Stimulated activated naive B cell treated with anti-CD40 and anti-IgM and Interleukin-4, amounts not matched to agents 10 μg/mL and 1 μg/mL and 100 μg/mL, for 72 hours (primary cell): ENCODE data around the gene PANK3.
A peak's percentile ranks its signal among the peaks of the same experiment; 100 is the strongest.
"Not testable (repeated sequence)": the region's sequence is repeated elsewhere in the genome, so short reads cannot be mapped to it uniquely, and the experiment has no call there.

ENCODE experiments used
- ATAC-seq, 2 donors: fragments of 150-1000 bp; cut with Tn5 transposase; replicated peaks; 2 replicates each; pipeline ENCODE4 v1.10.0; 2021; ENCODE audit warnings: moderate library complexity in 1 of 2
- DNase-seq: peaks from one replicate; pipeline ENCODE4 v3.0.0; 2021
- H3K27ac Mint-ChIP-seq: one replicate; pipeline ENCODE4 v1.8.0; 2022; ENCODE audit warnings: mild to moderate bottlenecking, mixed read lengths
- H3K27me3 Mint-ChIP-seq, 2 donors: one replicate each; pipeline ENCODE4 v1.8.0; 2022; ENCODE audit warnings: mixed read lengths in 2 of 2
- H3K36me3 Mint-ChIP-seq, 2 donors: one replicate each; pipeline ENCODE4 v1.8.0; 2022; ENCODE audit warnings: mixed read lengths in 2 of 2, mild to moderate bottlenecking in 1 of 2
- H3K4me1 Mint-ChIP-seq, 2 donors: one replicate each; pipeline ENCODE4 v1.8.0; 2022; ENCODE audit warnings: mixed read lengths in 2 of 2, mild to moderate bottlenecking in 1 of 2
- H3K4me3 Mint-ChIP-seq, 2 donors: one replicate each; pipeline ENCODE4 v1.8.0; 2022; ENCODE audit warnings: mild to moderate bottlenecking in 2 of 2, mixed read lengths in 2 of 2, moderate library complexity in 1 of 2
- H3K9me3 Mint-ChIP-seq, 2 donors: one replicate each; pipeline ENCODE4 v1.8.0; 2022; ENCODE audit warnings: mixed read lengths in 2 of 2, mild to moderate bottlenecking in 1 of 2

The PANK3 gene

GRCh38 chr5:168553377-168554130 is 25.6 kb downstream of the PANK3 start:
- ATAC-seq (no peak), DNase-seq (no peak)
- H3K4me1 Mint-ChIP-seq: peaks cover 0 to 6% of the 10 kb centered on the region in 2 donors
- peaks cover 30 to 52% of the 10 kb centered on the region in 2 donors for H3K36me3 Mint-ChIP-seq
- H3K27me3 Mint-ChIP-seq: no peaks in the 10 kb centered on the region
- H3K27ac Mint-ChIP-seq: no peak overlapping the region
- no peak overlapping the region for H3K4me3 Mint-ChIP-seq
- H3K9me3 Mint-ChIP-seq: peaks cover 0 to 3% of the 10 kb centered on the region in 2 donors

DNA sequence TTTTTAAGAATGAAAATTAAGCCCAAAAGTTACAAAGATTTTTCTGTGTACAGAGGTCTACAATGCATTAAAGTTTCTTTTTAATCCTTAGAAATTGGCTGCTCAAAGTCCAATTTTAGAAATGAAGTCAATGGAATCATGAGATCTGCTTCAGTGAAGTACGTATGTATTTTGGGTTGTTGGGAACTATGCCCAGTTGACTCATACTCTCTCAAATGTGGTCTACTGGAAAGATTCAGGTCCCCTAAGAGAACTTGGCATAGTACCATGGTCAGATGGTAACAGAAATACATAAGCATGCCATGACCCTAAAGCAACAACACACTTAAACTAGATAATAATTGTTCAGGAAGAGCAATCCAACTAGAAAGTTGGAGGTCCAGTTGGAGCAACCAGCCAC is 27.0 kb downstream of the PANK3 start:
- ATAC-seq (no peak), DNase-seq (no peak)
- no peak overlapping the region for H3K27ac Mint-ChIP-seq
- no peak overlapping the region for H3K4me3 Mint-ChIP-seq
- H3K4me1 Mint-ChIP-seq: peaks cover 0 to 6% of the 10 kb centered on the region in 2 donors
- H3K9me3 Mint-ChIP-seq: peaks cover 3 to 4% of the 10 kb centered on the region in 2 donors
- H3K27me3 Mint-ChIP-seq: no peaks in the 10 kb centered on the region
- peaks cover 33 to 57% of the 10 kb centered on the region in 2 donors for H3K36me3 Mint-ChIP-seq

DNA sequence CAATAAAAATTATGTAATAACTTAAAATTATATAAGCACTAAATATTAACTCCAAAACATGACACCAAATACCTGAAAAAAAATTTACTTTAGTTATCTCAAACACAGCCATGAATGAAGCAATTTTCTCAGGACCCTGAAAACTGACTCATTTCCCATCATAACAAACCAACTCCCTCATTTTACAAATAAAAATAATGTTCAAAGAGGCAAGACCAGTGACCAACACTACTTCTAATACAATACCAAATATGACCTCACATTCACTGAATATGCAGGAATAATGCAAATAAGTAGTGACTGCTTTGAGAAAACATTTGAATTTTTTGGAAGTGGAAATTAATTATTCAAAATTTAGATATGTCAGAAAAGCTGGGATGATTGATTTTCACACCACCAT is 28.5 kb downstream of the PANK3 start:
- H3K27ac Mint-ChIP-seq: no peak overlapping the region
- peaks cover 0 to 6% of the 10 kb centered on the region in 2 donors for H3K4me1 Mint-ChIP-seq
- H3K4me3 Mint-ChIP-seq: no peak overlapping the region
- peaks cover 36 to 58% of the 10 kb centered on the region in 2 donors for H3K36me3 Mint-ChIP-seq
- peaks cover 3 to 4% of the 10 kb centered on the region in 2 donors for H3K9me3 Mint-ChIP-seq
- DNase-seq (no peak), ATAC-seq (no peak)
- H3K27me3 Mint-ChIP-seq: no peaks in the 10 kb centered on the region

- Mint-ChIP-seq H3K36me3 (peaks cover 42 to 65% of the 10 kb centered on the region in 2 donors), H3K27me3 (no peaks in the 10 kb centered on the region), H3K9me3 (peaks cover 5 to 8% of the 10 kb centered on the region in 2 donors)
Measured at GRCh38 chr5:168549554-168549953, 29.6 kb downstream of the PANK3 start.

DNA sequence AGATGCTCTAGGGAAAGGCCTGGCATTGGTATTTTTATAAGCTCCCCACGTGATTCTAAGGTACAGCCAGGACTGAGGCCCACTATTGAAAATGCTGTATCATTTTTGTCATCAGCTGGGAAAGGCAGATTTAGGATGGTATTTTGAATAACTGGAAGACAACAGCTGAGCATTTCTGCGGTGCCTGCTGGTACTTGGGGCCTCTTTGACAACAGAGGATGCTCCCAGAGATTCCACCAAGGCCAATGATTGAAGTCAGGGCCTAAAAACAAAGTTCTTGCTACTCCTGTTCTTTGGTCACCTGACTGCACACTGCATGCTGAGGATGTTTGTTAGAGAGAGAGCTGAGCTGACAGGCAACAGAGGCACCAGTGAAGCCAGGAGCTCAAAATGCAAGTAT is 42.0 kb downstream of the PANK3 start:
- Mint-ChIP-seq H3K9me3 (peaks cover 0 to under 1% of the 10 kb centered on the region in 2 donors), H3K4me3 (no peak overlapping the region), H3K27ac (no peak overlapping the region), H3K36me3 (no peaks in the 10 kb centered on the region), H3K27me3 (peaks cover 6 to 19% of the 10 kb centered on the region in 2 donors), H3K4me1 (no peaks in the 10 kb centered on the region)
- no peak for DNase-seq
- no peak for ATAC-seq

More at GRCh38 chr5:168549554-168549953, 29.6 kb downstream of the PANK3 start:
- ATAC-seq (no peak), DNase-seq (no peak)
- no peak overlapping the region for H3K4me3 Mint-ChIP-seq
- no peak overlapping the region for H3K27ac Mint-ChIP-seq
- H3K4me1 Mint-ChIP-seq: peaks cover 0 to 6% of the 10 kb centered on the region in 2 donors

- not testable (repeated sequence) for H3K9me3 Mint-ChIP-seq, ATAC-seq
Measured at GRCh38 chr5:168534351-168534750, 44.8 kb downstream of the PANK3 start.

DNA sequence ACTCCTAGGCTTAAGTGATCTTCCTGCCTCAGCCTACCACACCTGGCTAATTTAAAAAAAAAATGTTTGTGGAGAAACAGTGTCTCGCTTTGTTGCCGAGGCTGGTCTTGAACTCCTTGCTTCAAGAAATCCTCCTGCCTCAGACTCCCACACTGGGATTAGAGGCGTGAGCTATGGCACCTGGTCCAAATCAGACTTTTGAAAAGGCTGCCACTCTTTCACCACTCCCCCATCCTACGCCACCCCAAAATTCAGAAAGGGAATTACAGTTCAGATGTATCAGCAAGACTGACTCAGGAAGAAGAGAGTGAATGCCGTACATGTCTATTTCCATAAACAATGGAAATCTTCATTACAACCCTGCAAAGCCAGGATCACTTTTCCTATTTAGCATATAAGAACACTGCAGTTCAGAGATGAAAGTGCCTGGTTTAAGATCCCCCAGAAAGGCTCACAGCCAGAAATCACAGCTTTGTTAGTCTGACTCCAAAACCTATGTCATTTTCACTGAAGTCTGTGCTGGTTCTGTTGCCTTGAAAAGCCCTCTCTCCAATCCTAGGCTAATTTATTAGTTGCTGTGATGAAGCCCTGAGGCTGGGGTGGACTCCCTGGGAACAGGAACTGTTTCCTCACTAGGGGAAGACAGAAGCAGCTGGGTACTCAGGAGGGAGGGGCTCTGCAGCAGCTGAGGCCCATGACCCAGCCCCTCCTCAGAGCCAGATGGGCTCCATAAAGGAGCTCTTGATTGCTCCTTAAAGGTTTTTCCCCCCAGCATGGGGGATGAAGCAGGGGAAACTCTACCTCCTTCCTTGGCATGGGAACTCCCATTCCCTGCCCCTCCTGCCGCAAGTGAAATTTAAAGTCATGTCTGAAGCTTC is 46.9 kb downstream of the PANK3 start:
- Mint-ChIP-seq H3K9me3 (peaks cover 0 to 7% of the 10 kb centered on the region in 2 donors), H3K4me1 (peaks cover 9 to 18% of the 10 kb centered on the region in 2 donors), H3K27me3 (peaks cover 43 to 58% of the 10 kb centered on the region in 2 donors), H3K36me3 (peaks cover 7 to 11% of the 10 kb centered on the region in 2 donors), H3K4me3 (no peak overlapping the region), H3K27ac (no peak overlapping the region)
- DNase-seq: no peak
- no peak for ATAC-seq

More at GRCh38 chr5:168534351-168534750, 44.8 kb downstream of the PANK3 start:
- H3K27me3 Mint-ChIP-seq: peaks cover 26 to 44% of the 10 kb centered on the region in 2 donors
- H3K4me3 Mint-ChIP-seq, H3K27ac Mint-ChIP-seq, H3K36me3 Mint-ChIP-seq, H3K4me1 Mint-ChIP-seq, DNase-seq: not testable (repeated sequence)

GRCh38 chr5:168531191-168531590 is 48.0 kb downstream of the PANK3 start:
- DNase-seq (no peak), ATAC-seq (no peak)
- H3K4me3 Mint-ChIP-seq: no peak overlapping the region
- H3K36me3 Mint-ChIP-seq: peaks cover 7 to 11% of the 10 kb centered on the region in 2 donors
- H3K9me3 Mint-ChIP-seq: peaks cover 0 to 7% of the 10 kb centered on the region in 2 donors
- H3K27ac Mint-ChIP-seq: no peak overlapping the region
- peaks cover 43 to 58% of the 10 kb centered on the region in 2 donors for H3K27me3 Mint-ChIP-seq
- peaks cover 9 to 18% of the 10 kb centered on the region in 2 donors for H3K4me1 Mint-ChIP-seq

DNA sequence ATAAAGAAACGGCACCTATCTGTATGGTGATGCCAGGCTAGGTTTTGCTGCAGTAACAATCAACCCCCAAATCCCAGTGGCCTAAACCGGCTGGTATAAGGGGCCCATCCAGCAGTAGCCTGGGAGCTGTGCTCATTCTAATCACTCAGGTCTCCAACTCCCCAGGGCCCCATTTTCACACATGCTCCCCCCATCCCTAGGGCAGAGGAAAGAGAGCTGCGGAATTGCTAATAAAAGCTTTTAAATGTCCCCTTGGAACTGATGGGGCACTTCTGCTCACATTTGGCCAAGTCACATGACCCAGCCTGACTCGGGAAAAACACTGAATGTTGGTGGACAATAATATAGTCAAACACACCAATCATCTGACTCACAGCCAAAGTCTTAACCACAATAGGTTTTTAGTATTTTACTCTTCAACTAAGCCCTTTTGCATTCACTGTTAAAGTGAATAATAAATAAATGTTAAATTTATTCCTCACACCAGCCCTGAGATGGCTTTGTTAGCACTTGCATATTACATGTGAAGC is 48.5 kb downstream of the PANK3 start:
- Mint-ChIP-seq H3K36me3 (peaks cover 7 to 11% of the 10 kb centered on the region in 2 donors), H3K27me3 (peaks cover 43 to 58% of the 10 kb centered on the region in 2 donors), H3K4me1 (peaks cover 9 to 18% of the 10 kb centered on the region in 2 donors), H3K4me3 (peak overlapping the region; percentile 57 to 77), H3K9me3 (peaks cover 0 to 7% of the 10 kb centered on the region in 2 donors), H3K27ac (no peak overlapping the region)
- ATAC-seq: no peak
- DNase-seq: no peak

GRCh38 chr5:168529374-168530234 is 49.6 kb downstream of the PANK3 start:
- peaks cover 9 to 18% of the 10 kb centered on the region in 2 donors for H3K4me1 Mint-ChIP-seq
- H3K9me3 Mint-ChIP-seq: peaks cover 0 to 7% of the 10 kb centered on the region in 2 donors
- DNase-seq: no peak
- no peak overlapping the region for H3K27ac Mint-ChIP-seq
- peak in 1 of 2 donors; percentile 31 for ATAC-seq
- peaks cover 43 to 58% of the 10 kb centered on the region in 2 donors for H3K27me3 Mint-ChIP-seq
- peaks cover 7 to 11% of the 10 kb centered on the region in 2 donors for H3K36me3 Mint-ChIP-seq
- H3K4me3 Mint-ChIP-seq: peak overlapping the region; percentile 57 to 87

- Mint-ChIP-seq H3K27ac (no peak within 1 kb of the TSS), H3K9me3 (peaks cover 0 to 7% of the 10 kb centered on the region in 2 donors), H3K4me1 (peaks cover 9 to 18% of the 10 kb centered on the region in 2 donors), H3K36me3 (peaks cover 7 to 18% of the 10 kb centered on the region in 2 donors), H3K4me3 (peak within 1 kb of the TSS; percentile 76 to 87), H3K27me3 (peaks cover 43 to 54% of the 10 kb centered on the region in 2 donors)
- DNase-seq: no peak
- peak in 1 of 2 donors; percentile 70 for ATAC-seq
Measured at GRCh38 chr5:168528521-168529373, 50.4 kb downstream of the PANK3 start, which contains the start of gene FBLL1. FBLL1 (plus strand) TSS chr5:168529305; CDS start chr5:168529505, 200 bp downstream.

DNA sequence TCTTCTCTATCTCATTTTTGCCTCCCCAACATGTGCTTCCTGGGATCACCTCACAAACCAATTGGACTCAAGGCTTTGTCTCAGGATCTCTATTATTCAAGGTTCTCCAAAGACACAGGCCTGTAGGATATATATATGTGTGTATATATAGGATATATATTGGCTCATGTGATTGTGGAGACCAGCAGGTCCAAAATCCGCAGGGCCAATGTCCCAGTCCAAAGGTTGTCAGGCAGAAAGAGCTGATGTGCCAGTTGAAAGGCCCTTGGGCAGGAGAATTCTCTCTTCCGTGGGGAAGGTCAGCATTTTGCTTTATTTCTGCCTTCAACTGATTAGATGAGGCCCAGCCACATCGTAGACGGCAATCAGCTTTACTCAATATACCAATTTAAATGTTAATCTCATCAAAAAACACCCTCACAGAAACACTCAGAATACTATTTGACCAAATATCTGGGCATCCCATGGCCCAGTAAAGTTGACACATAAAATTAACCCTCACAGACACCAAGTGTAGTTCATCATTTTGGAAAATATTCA is 51.3 kb downstream of the PANK3 start:
- peaks cover 41 to 46% of the 10 kb centered on the region in 2 donors for H3K27me3 Mint-ChIP-seq
- H3K9me3 Mint-ChIP-seq: peaks cover 0 to 7% of the 10 kb centered on the region in 2 donors

More for the DNA sequence above, 51.3 kb downstream of the PANK3 start:
- ATAC-seq (no peak), DNase-seq (no peak)
- Mint-ChIP-seq H3K27ac (no peak overlapping the region), H3K4me3 (no peak overlapping the region), H3K36me3 (peaks cover 7 to 18% of the 10 kb centered on the region in 2 donors), H3K4me1 (peaks cover 9 to 18% of the 10 kb centered on the region in 2 donors)
